ENCODE data around the gene ANO6. TPM values are rescaled to one million over a fixed set of nuclear protein-coding genes. Genes with fewer than 3 reads are reported as not detected.

ANO6 gene
- total RNA-seq, 2 donors from 2014 or later, result 13.2 to 21.2 TPM

DNA sequence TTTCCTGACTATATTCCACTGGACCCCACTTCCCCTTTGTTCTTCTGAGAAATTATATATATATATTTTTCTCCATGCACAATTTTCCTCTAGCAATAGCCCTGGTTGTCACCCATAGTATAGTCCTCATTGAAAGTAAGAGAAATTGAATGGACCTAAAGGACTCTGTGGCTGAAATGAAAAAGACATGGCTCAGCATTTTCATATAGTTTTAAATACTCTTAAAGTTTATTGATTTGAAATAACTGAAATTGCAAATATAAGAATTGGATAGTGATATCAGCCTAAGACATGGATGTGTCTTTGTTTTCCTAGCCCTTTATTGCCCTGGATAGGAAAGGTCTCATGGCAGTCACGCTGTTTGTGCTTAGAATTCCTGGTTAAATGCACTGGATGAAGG is 113.8 kb downstream of the ANO6 start:
- H3K27ac ChIP-seq, result no peak overlapping the region
- H3K4me1 ChIP-seq, result no peaks in the 10 kb centered on the region
- H3K9me3 ChIP-seq, result no peaks in the 10 kb centered on the region
- intact Hi-C loops (cut with DNase I), result no loop called here
- DNase-seq, result no peak
- H3K4me3 ChIP-seq, result no peak overlapping the region
- H3K36me3 ChIP-seq, result no peaks in the 10 kb centered on the region
- TF ChIP-seq, protein P1, sequence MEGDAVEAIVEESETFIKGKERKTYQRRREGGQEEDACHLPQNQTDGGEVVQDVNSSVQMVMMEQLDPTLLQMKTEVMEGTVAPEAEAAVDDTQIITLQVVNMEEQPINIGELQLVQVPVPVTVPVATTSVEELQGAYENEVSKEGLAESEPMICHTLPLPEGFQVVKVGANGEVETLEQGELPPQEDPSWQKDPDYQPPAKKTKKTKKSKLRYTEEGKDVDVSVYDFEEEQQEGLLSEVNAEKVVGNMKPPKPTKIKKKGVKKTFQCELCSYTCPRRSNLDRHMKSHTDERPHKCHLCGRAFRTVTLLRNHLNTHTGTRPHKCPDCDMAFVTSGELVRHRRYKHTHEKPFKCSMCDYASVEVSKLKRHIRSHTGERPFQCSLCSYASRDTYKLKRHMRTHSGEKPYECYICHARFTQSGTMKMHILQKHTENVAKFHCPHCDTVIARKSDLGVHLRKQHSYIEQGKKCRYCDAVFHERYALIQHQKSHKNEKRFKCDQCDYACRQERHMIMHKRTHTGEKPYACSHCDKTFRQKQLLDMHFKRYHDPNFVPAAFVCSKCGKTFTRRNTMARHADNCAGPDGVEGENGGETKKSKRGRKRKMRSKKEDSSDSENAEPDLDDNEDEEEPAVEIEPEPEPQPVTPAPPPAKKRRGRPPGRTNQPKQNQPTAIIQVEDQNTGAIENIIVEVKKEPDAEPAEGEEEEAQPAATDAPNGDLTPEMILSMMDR (IDR thresholded peaks at IDR 0.05), result no peak
- no peaks in the 10 kb centered on the region for H3K27me3 ChIP-seq
- no peak overlapping the region for H3K9ac ChIP-seq (ENCODE audit: low read depth in 2 of 2, low read length in 2 of 2)

DNA sequence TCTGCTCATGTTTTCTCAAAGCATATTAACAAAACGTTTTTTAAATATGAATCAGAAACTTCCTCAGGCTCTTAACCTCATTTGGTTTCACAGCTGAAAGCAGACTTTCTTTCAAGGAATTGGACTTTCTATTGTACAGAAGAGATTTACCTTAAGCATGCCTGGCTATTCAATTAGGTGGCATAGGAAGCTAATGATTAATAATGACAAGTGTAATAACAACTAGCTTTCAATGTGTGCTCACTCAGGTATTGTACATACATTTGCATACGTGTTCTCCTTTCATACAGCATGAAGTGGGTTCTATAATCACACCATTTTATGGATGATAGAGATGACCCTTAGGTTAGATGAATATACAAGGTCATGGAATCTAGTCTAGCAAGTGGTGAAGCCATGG is 115.7 kb downstream of the ANO6 start:
- TF ChIP-seq, protein P1 (IDR thresholded peaks at IDR 0.05), result no peak
- H3K27me3 ChIP-seq, result no peaks in the 10 kb centered on the region
- H3K9ac ChIP-seq (ENCODE audit: low read depth in 2 of 2, low read length in 2 of 2), result no peak overlapping the region
- H3K36me3 ChIP-seq, result no peaks in the 10 kb centered on the region
- intact Hi-C loops (cut with DNase I), result no loop called here
- no peaks in the 10 kb centered on the region for H3K4me1 ChIP-seq
- no peak overlapping the region for H3K4me3 ChIP-seq
- no peaks in the 10 kb centered on the region for H3K9me3 ChIP-seq
- no peak overlapping the region for H3K27ac ChIP-seq
- no peak for DNase-seq

DNA sequence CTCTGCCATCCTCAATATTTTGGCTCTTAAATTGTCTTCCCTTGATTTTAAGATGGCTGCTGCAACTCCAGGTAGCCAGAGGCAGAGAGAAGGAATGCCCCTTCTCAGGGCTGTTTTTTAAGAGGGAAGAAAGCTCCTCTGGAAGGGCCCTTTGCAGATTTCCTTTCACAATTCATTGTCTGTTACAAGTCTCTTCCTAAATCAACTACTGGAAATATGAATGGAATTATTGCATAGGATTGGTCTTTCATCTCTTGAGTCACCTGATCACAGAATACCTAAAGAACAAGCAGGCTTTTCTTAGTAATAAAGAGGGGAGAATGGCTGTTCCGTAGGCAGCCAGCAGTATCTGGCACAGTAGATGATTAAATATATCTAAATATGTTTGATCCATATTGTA is 118.5 kb downstream of the ANO6 start:
- H3K9ac ChIP-seq (ENCODE audit: low read depth in 2 of 2, low read length in 2 of 2), result no peak overlapping the region
- H3K9me3 ChIP-seq, result no peaks in the 10 kb centered on the region
- no peaks in the 10 kb centered on the region for H3K36me3 ChIP-seq
- H3K4me1 ChIP-seq, result no peaks in the 10 kb centered on the region
- H3K4me3 ChIP-seq, result no peak overlapping the region
- TF ChIP-seq, protein P1 (IDR thresholded peaks at IDR 0.05), result no peak
- H3K27ac ChIP-seq, result no peak overlapping the region
- no peaks in the 10 kb centered on the region for H3K27me3 ChIP-seq
- intact Hi-C loops (cut with DNase I), result no loop called here
- no peak for DNase-seq

GRCh38 chr12:45336331-45336730 is 120.4 kb downstream of the ANO6 start:
- TF ChIP-seq, protein P1 (IDR thresholded peaks at IDR 0.05), result no peak
- Histone ChIP-seq H3K9ac (ENCODE audit: low read depth in 2 of 2, low read length in 2 of 2) (no peak overlapping the region), H3K27me3 (no peaks in the 10 kb centered on the region), H3K4me3 (no peak overlapping the region), H3K9me3 (no peaks in the 10 kb centered on the region), H3K4me1 (no peaks in the 10 kb centered on the region), H3K27ac (no peak overlapping the region), H3K36me3 (no peaks in the 10 kb centered on the region)
- intact Hi-C loops (cut with DNase I), result no loop called here
- no peak for DNase-seq

- H3K9ac ChIP-seq (ENCODE audit: low read depth in 2 of 2, low read length in 2 of 2), result no peak overlapping the region
- TF ChIP-seq, protein P1 (IDR thresholded peaks at IDR 0.05), result no peak
- no peaks in the 10 kb centered on the region for H3K9me3 ChIP-seq
- intact Hi-C loops (cut with DNase I), result no loop called here
- no peaks in the 10 kb centered on the region for H3K36me3 ChIP-seq
- H3K4me3 ChIP-seq, result no peak overlapping the region
- no peaks in the 10 kb centered on the region for H3K4me1 ChIP-seq
- DNase-seq, result no peak
- H3K27ac ChIP-seq, result no peak overlapping the region
- no peaks in the 10 kb centered on the region for H3K27me3 ChIP-seq
These were observed 121.1 kb downstream of the ANO6 start for GRCh38 chr12:45336762-45337596.
